K562 (cell line): ENCODE results near the gene S100A4. TPM values are rescaled to one million over a fixed set of nuclear protein-coding genes. Genes with fewer than 3 reads are reported as not detected.
A peak's percentile ranks its signal among the peaks of the same experiment; 100 is the strongest.

Experiments used
- ATAC-seq: fragments of 200-7000 bp; cut with Tn5 transposase; 3 replicates; pipeline ENCODE4 v1.9.1; 2020; ENCODE audit warnings: moderate library complexity
- BruUV-seq: library from RNA; stranded (reverse); fragments of 400-500 nt; replicated peaks from 2 replicates; lab custom pipeline; 2021; lab: Mats Ljungman, UMichigan
- CTCF ChIA-PET: fragments of 300-600 bp; formaldehyde crosslinking; extraction: SDS; loops from one replicate; lab custom pipeline; 2021; ENCODE audit warnings: low intra/inter-chr PET ratio; lab: Yijun Ruan, JAX
- POLR2A ChIA-PET: fragments of 300-600, 350-650 bp; sonication (Branson Sonifier 250); formaldehyde crosslinking; extraction: SDS; loops from one replicate; lab custom pipeline; 2021; ENCODE audit warnings: antibody characterized with exemption, inconsistent platforms; lab: Yijun Ruan, JAX
- DNase-seq, 4 experiments: peaks; one replicate each; pipeline versions ENCODE4 v3.0.0 to v3.0.0-alpha.2; 2011 to 2018; ENCODE audit warnings: low spot score in 3 of 4, mixed read lengths in 3 of 4; ENCODE audit errors: extremely low read depth in 1 of 4
- FAIRE-seq: peaks from 2 replicates; lab custom pipeline; 2011; peaks lifted over from hg19 to GRCh38; lab: Jason Lieb, UNC
- H2AFZ ChIP-seq: 2 replicates; pipeline ENCODE4 v1.6.0; 2011; ENCODE audit warnings: low read depth, low read length, control low read depth, inconsistent platforms
- H3K27ac ChIP-seq: fragments of 200-600 bp; 3 replicates; pipeline ENCODE4 v1.8.0; 2011; ENCODE audit warnings: low read depth, mild to moderate bottlenecking, control low read depth, inconsistent platforms, low read length, moderate library complexity, mixed read lengths; ENCODE audit errors: extremely low read depth
- H3K27me3 ChIP-seq, 2 experiments: fragments of 300-600 bp in 1 of 2; 2 replicates in 1 of 2; 3 replicates in 1 of 2; pipeline versions ENCODE4 v1.6.0 to v1.8.0; 2011; ENCODE audit warnings: inconsistent platforms in 2 of 2, low read length in 2 of 2, mild to moderate bottlenecking in 1 of 2, mixed read lengths in 1 of 2, moderate library complexity in 1 of 2; ENCODE audit not compliant: control insufficient read depth in 2 of 2, insufficient read depth in 2 of 2
- H3K36me3 ChIP-seq: fragments of 300-600 bp; 3 replicates; pipeline ENCODE4 v1.8.0; 2011; ENCODE audit warnings: mild to moderate bottlenecking, low read length, inconsistent platforms; ENCODE audit not compliant: control insufficient read depth, insufficient read depth
- H3K4me1 ChIP-seq, 2 experiments: fragments of 200-600 bp in 1 of 2; replicated peaks in 1 of 2; 2 replicates in 1 of 2; 3 replicates in 1 of 2; pipeline versions ENCODE4 v1.5.1 to v1.8.0; 2011; ENCODE audit warnings: inconsistent platforms in 2 of 2, low read length in 2 of 2, mild to moderate bottlenecking in 1 of 2, mixed read lengths in 1 of 2, moderate library complexity in 1 of 2; ENCODE audit not compliant: control insufficient read depth in 2 of 2, insufficient read depth in 2 of 2
- H3K4me2 ChIP-seq: 2 replicates; pipeline ENCODE4 v1.6.1; 2011; ENCODE audit warnings: low read length, control low read depth, inconsistent platforms, mixed read lengths; ENCODE audit not compliant: insufficient read depth
- H3K4me3 ChIP-seq: fragments of 200-600 bp; sonication (generic), shearing (Covaris generic); 2 replicates; pipeline ENCODE4 v1.5.1; 2016; ENCODE audit warnings: control low read depth, inconsistent platforms
- H3K79me2 ChIP-seq: fragments of 200-600 bp; 3 replicates; pipeline ENCODE4 v1.8.0; 2011; ENCODE audit warnings: low read length, inconsistent platforms; ENCODE audit not compliant: control insufficient read depth, insufficient read depth
- H3K9ac ChIP-seq, 2 experiments: 2 replicates each; pipeline versions ENCODE4 v1.6.0 to v1.6.1; 2011; ENCODE audit warnings: low read depth in 2 of 2, low read length in 2 of 2, control low read depth in 1 of 2, inconsistent platforms in 1 of 2, mild to moderate bottlenecking in 1 of 2, mixed read lengths in 1 of 2; ENCODE audit not compliant: insufficient read depth in 1 of 2
- H3K9me1 ChIP-seq: one replicate; pipeline ENCODE4 v1.6.0; 2011; ENCODE audit warnings: inconsistent platforms, mild to moderate bottlenecking, low read length, moderate library complexity; ENCODE audit not compliant: control insufficient read depth, insufficient read depth
- H3K9me3 ChIP-seq: replicated peaks from 2 replicates; pipeline ENCODE4 v1.5.1; 2011; ENCODE audit warnings: low read depth, low read length, inconsistent platforms; ENCODE audit not compliant: control insufficient read depth, insufficient read depth
- H4K20me1 ChIP-seq: replicated peaks from 2 replicates; pipeline ENCODE4 v1.6.1; 2011; ENCODE audit warnings: low read length, inconsistent platforms, mixed read lengths; ENCODE audit not compliant: control insufficient read depth, insufficient read depth
- ASH1L ChIP-seq: fragments of 450-650 bp; IDR thresholded peaks from 2 replicates; pipeline ENCODE4 v1.6.1; 2018; ENCODE audit warnings: borderline replicate concordance, mild to moderate bottlenecking, low read depth; ENCODE audit not compliant: partially characterized antibody
- CREB1 ChIP-seq, 2 experiments: sonication (generic) in 1 of 2; formaldehyde crosslinking in 1 of 2; IDR thresholded peaks; 2 replicates each; pipeline versions ENCODE4 v1.6.1 to v1.8.0; 2012 to 2022; ENCODE audit warnings: inconsistent platforms in 1 of 2, mild to moderate bottlenecking in 1 of 2, missing genetic modification reagents in 1 of 2, moderate library complexity in 1 of 2
- GABPB2 ChIP-seq: fragments of 250-450 bp; sonication (Bioruptor Pico); conservative IDR thresholded peaks from 2 replicates; pipeline ENCODE4 v1.5.1; 2021; ENCODE audit warnings: mild to moderate bottlenecking
- GATA2 ChIP-seq: sonication (generic); formaldehyde crosslinking; IDR thresholded peaks from 2 replicates; pipeline ENCODE4 v1.4.0; 2020; ENCODE audit warnings: mild to moderate bottlenecking, missing genetic modification reagents
- MCM7 ChIP-seq, 2 experiments: fragments of 450-650 bp; IDR thresholded peaks; 2 replicates each; pipeline ENCODE4 v1.6.1; 2016 to 2018
- NFE2 ChIP-seq: IDR thresholded peaks from 2 replicates; pipeline ENCODE4 v1.6.1; 2014; ENCODE audit warnings: antibody characterized with exemption, low read depth
- SOX6 ChIP-seq: fragments of 450-650 bp; IDR thresholded peaks from 2 replicates; pipeline ENCODE4 v1.6.1; 2014; ENCODE audit warnings: mild to moderate bottlenecking
- ZC3H4 ChIP-seq: sonication (generic); formaldehyde crosslinking; IDR thresholded peaks from 2 replicates; pipeline ENCODE4 v1.9.0; 2021; ENCODE audit warnings: missing genetic modification reagents, borderline replicate concordance
- ZNF778 ChIP-seq: fragments of 450-650 bp; formaldehyde crosslinking; IDR thresholded peaks from 2 replicates; pipeline ENCODE4 v1.4.0; 2020; ENCODE audit warnings: mild to moderate bottlenecking, moderate library complexity
- WGBS: fragments of 100-300 bp; shearing (Covaris generic); methylation state at CpG from one replicate; pipeline ENCODE4 v1.1.6; 2016; ENCODE audit warnings: low coverage, mixed read lengths; ENCODE audit not compliant: insufficient coverage; ENCODE audit errors: missing lambda C conversion rate; 5-methylcytosine and 5-hydroxymethylcytosine counted together
- in situ Hi-C: fragments of 300-500 bp; cut with MboI; formaldehyde crosslinking; loops from 4 replicates; pipeline ENCODE4 v1.15.0; 2018; ENCODE audit warnings: inconsistent platforms, mixed read lengths
- intact Hi-C: fragments of 100-400 bp; cut with micrococcal nuclease; formaldehyde crosslinking; loops from 2 replicates; pipeline ENCODE4 v1.14.2; 2022
- polyA plus RNA-seq, 8 experiments: library from polyadenylated mRNA; depleted of rRNA in 4 of 8; stranded (reverse) in 5 of 8; unstranded in 3 of 8; fragments of >200 nt; fragmentation: Nextera tagmentation in 2 of 8; fragmentation: Illumina TruSeq in 1 of 8; extraction: Ambion mirVana in 2 of 8; extraction: Trizol in 1 of 8; gene quantifications; 2 replicates each; pipeline versions ENCODE4 v1.2.1 to v1.2.3, GENCODE V29; 2011 to 2014; ENCODE audit warnings: inconsistent platforms in 1 of 8, missing spikeins in 1 of 8
- total RNA-seq, 7 experiments: library from RNA; depleted of rRNA in 6 of 7; stranded (reverse); fragments of >200 nt in 6 of 7; fragmentation: Illumina TruSeq in 2 of 7; extraction: Trizol in 2 of 7; gene quantifications; 2 replicates each; pipeline versions ENCODE4 v1.2.1 to v1.2.3, GENCODE V29; 2011 to 2021; ENCODE audit warnings: low replicate concordance in 1 of 7

Gene S100A4
- total and polyA plus RNA-seq, 9 of the 15 experiments (the other 6 are each of a cell fraction or from before 2014, with no cell fraction given) = 3.7 to 20.1 (median 11.2) TPM

DNA sequence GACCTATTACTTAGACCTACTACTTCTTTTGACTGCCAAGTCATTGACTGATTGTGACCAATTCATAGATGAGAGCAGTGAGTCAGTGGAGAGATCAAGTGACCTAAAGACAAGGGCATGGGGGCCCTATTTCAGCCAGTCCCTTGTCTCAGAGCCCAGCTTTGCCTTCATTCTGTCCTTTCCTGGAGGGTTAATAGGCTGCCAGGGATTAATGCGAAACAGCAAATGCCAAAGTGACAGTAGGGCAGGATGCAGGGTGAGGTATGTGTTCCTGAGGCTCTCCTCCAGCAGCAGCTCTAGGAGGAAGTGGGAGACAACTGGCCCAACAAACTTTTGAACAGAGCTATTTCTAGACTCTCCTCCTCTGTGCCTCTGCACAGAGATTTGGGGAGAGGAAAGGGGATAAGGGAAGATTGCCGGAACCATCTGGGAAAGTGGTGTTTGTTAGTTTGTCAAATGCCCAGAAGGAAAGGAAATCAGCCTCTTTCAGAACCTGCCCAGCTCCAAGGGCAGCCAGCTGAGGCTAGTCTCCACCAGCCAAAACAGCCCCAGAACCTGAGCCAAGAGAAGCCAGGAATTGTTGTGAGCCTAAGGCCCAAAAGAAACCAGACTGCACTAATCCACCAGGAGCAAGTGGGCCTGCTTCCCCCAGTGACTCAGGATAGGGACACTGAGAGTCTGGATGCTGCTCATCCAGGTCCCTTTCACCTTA is 8.4 kb upstream of the S100A4 start:
- Histone ChIP-seq H3K9ac (peak overlapping the region in 1 of 2 experiments; percentile 20; a peak in 1 of 4 replicates), H3K4me2 (no peak overlapping the region), H3K79me2 (no peaks in the 10 kb centered on the region), H3K27ac (no peak overlapping the region), H3K4me3 (no peak overlapping the region), H3K9me3 (no peaks in the 10 kb centered on the region), H3K36me3 (no peaks in the 10 kb centered on the region), H3K9me1 (no peaks in the 10 kb centered on the region), H3K4me1 (peaks cover 17 to 18% of the 10 kb centered on the region in 2 experiments; a peak in 3 of 5 replicates), H4K20me1 (no peaks in the 10 kb centered on the region), H2AFZ (peak overlapping the region; percentile 34; the same call in 1 of the 2 replicates), H3K27me3 (no peaks in the 10 kb centered on the region)
- DNase-seq (no peak), FAIRE-seq (peak; percentile 29), ATAC-seq (no peak)
- CTCF ChIA-PET = no interaction called here
- intact Hi-C loops = no loop called here
- WGBS = 88% methylated on average over 2 of the region's 2 CpGs
- TF ChIP-seq MCM7 (IDR thresholded peaks at IDR 0.05) = no peak
- TF ChIP-seq NFE2 = 0 out of 2 replicates have a peak, but pooled peaks have one; percentile 3
- TF ChIP-seq ASH1L = no peak
- no peak for TF ChIP-seq SOX6
- no peak for TF ChIP-seq GATA2
- TF ChIP-seq ZC3H4 (CRISPR knock-in tag) = no peak
- no peak for TF ChIP-seq CREB1 (IDR thresholded peaks at IDR 0.05)
- no peak for TF ChIP-seq CREB1 (CRISPR knock-in tag; IDR thresholded peaks at IDR 0.05)
- no peak for TF ChIP-seq ZNF778 (CRISPR knock-in tag)
- TF ChIP-seq GABPB2 (CRISPR knock-in tag) = no peak
- POLR2A ChIA-PET = interaction anchor here (0.6 to 1.8 kb wide), 3 partner anchors 10 to 34 kb away, joined by 3 to 9 read pairs (median 3); no protein-coding TSS in a partner anchor
- in situ Hi-C loops = no loop called here
- BruUV-seq = no TSS peak
